Pons (tissue), 1 donor: ENCODE results near the gene VANGL2.
A peak's percentile ranks its signal among the peaks of the same experiment; 100 is the strongest.

Experiments used
- DNase-seq: peaks from one replicate; pipeline ENCODE4 v3.0.0-alpha.2; 2016; ENCODE audit warnings: low spot score

VANGL2 gene

DNA sequence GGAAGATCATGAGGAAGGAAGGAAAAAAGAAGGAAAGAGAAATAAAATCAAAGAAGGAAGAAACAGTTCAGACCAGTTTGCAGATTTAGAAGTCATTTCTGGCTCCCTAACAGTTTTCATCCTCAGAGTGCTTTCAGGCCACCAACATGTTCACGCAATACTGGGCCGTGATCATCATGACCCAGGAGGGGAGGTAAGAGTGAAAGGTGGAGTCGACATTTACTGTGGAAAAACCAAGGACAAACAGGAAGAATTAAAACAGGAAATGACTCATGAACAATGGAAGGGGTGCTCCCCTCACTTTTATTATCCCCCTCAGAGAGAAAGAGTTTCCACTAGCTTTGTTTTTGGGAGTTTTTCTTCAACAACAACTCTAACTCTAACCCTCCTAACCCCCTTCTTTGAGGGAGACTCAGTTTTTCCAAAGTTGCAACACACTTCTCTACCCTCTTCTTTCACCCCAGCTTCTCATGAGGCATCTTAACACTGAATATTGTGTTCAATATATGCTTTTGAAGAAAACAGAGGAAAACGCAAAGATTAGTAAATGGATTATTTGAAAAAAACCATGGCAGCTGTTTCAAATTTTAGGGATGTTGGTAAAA, 60.4 kb downstream of the VANGL2 start:
- DNase-seq = no peak

DNA sequence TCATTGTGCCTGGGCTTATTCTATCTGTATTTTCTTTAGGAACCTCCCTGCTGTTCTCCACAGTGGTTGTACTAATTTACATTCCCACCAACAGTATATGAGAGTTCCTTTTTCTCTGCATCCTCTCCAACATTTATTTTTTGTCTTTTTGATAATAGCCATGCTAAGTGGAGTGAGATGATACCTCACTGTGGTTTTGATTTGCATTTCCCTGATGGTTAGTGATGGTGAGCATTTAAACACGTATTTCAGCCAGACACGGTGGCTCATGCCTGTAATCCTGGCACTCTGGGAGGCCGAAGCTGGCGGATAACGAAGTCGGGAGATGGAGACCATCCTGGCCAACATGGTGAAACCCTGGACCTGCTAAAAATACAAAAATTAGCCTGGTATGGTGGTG, 64.8 kb downstream of the VANGL2 start:
- DNase-seq = no peak

DNA sequence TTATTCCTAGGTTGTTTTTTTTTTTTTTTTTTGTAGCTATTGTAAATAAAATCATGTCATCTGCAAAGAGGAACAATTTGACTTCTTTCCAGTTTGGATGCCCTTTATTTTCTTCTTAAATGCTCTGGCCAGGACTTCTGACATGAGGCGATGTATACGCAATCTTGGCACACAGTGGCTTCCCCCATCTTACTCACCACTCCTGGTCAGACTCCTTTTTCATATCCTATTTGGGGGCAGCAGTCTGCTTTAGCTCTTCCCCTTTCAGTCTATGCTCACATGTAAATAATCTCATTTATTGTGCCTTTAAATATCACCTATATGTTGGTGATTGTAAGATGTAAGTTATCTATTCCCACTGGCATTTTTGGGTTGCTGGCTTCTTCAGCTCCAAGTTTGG, 66.6 kb downstream of the VANGL2 start:
- no peak for DNase-seq

DNA sequence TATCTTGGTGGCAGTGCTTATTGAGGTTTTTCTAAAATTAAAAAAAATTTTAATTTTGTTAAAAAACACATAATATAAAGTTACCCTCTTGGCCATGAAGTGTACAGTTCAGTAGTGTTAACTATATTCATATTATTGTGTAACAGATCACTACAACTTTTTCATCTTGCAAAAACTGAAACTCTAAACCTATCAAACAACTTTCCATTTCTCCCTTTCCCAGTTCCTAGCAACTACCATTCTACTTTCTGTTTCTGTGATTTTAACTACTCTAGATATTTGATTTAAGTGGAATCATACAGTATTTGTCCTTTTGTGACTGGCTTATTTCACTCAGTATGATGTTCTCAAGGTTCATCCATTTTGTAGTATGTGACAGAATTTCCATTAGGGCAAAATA, 67.2 kb downstream of the VANGL2 start:
- no peak for DNase-seq

DNA sequence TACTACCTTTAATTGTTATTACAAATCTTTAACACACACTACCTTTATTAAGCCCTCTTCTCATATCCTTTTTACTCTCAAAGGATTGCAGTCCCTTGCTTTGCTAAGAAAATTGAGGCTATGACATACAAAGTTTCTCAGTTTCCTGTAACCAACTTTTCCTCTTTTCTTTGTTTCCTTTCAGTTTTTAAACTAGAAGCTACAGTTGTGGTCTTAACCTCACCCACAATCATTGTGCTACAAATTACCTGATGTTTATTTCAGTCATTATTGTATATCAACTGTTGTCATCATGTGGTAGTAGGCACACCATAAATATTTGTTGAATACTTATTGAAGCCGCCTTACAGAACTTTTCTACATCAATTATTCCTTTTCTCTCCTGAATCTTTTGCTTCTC, 70.9 kb downstream of the VANGL2 start:
- DNase-seq = no peak

DNA sequence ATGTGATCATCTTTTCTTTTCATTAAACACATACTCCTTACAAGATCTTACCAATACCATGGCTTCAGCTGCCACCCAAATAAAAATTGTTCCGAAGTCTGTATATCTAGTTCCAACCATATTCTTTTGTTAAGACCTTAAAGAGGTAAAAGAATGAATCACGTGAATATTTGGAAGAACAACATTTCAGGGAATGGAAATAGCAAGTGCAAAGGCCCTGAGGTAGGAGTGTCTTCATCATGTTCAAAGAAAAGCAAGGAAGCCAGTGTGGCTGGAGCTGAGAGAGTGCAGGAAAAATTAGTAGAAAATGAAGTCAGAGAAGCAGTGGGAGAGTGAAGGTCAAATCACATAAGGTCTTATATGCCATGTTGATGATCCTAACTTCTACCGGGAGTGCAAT, 71.7 kb downstream of the VANGL2 start:
- DNase-seq = no peak

DNA sequence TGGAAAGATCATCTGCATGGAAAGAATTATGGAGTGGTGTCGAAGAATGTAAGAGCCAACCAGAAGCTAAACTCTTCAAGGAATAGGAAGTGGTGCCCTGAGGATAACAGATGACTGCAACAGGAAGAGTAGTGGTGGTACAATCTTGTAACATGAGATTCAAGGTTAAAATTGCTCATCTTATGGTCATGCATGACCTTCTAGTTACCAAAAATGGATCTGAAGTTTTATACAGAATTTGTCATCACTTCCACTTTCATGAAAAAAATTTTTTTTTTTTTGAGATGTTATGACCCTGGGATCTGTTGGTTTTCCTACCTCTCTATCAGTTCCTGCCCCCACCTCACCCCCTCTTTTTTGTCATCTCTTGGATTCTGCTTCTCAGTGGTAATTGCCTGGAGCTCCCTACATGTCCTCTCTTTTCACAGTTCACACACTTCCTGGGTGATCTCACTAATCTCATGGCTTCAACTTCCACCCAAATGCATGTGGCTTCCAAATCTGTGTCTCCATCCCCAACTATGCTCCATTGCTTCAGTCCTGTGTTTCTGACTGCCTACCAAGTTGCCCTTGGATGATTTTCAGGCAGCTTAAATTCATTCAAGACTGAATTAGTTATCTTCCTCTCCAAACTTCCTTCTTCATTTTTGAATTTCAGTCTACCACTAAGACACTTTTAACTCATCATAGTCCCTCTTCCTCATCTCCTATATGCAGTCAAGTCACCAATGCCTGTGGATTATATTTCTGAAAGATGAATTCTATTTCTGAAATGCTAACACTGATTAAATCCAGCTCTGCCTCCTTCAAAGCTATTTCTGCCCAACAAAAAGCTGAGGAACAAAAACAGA, 74.3 kb downstream of the VANGL2 start:
- DNase-seq = peak; percentile 2
